ENCODE results near the gene GNLY. TPM values are rescaled to one million over a fixed set of nuclear protein-coding genes. Genes with fewer than 3 reads are reported as not detected.

GNLY gene
- total and polyA plus RNA-seq, 9 of the 15 experiments (the other 6 are each of a cell fraction or from before 2014, with no cell fraction given) = not detected

DNA sequence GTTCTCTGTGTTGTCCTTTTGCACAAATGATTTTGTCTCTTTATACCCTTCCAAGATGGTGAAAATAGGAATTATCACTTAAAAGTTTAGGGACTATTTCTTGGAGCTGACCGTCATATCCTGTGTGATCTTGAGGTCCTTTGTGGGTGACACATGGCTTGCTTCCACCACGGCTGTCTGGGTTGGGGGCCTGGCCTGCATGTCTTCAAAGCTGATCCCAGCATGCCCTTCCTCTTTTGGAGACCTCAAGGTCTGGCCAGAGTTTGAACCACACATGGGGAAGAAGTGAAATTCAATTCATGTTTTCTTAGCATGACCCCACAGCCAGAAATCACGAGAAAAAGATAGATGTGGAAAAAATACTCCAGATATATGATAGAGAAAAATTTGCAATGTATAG lies 40.2 kb upstream of the GNLY start (continued):
- TF ChIP-seq THAP12 (CRISPR knock-in tag; IDR thresholded peaks at IDR 0.05) (no peak), XRCC5 (IDR thresholded peaks at IDR 0.05; ENCODE audit: low read depth, low read length) (no peak), SRSF7 (optimal IDR thresholded peaks at IDR 0.05; ENCODE audit: low read depth, low read length) (no peak)

DNA sequence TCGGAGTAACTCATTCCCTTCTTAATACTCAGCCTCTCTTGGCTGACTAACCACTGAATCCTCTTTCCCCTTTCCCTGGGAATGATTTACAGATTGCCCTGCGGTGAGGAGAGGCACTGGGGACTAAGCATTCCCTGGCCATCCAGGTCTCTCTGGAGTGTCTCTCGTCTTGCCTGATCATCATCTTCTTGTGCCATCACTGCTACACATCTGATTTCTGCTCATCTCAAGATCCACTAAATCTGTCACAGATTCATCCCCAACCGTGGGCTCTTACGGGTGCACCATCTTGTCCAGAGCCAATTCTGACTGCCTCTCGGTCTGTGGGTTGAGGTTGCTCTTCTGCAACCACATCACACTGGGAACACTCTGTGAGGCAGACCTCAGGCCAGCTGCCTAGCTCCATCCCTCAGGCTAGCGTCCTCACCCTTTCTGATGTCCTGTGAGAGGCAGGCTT lies 38.2 kb upstream of the GNLY start:
- Histone ChIP-seq H3K9me1 (ENCODE audit: control insufficient read depth, insufficient read depth, low read length) (peaks cover 3% of the 10 kb centered on the region), H3K4me3 (no peak overlapping the region), H3K79me2 (ENCODE audit: control insufficient read depth, insufficient read depth, low read length) (no peaks in the 10 kb centered on the region), H4K20me1 (replicated peaks; ENCODE audit: control insufficient read depth, insufficient read depth, low read length) (no peaks in the 10 kb centered on the region), H2AFZ (ENCODE audit: low read depth, low read length) (no peak overlapping the region), H3K9ac (ENCODE audit: insufficient read depth in 1 of 2, low read depth in 2 of 2, low read length in 2 of 2) (no peak overlapping the region), H3K4me2 (ENCODE audit: insufficient read depth, low read length) (no peak overlapping the region), H3K36me3 (ENCODE audit: control insufficient read depth, insufficient read depth, low read length) (peaks cover 35% of the 10 kb centered on the region; the same call in 2 of the 3 replicates), H3K9me3 (replicated peaks; ENCODE audit: control insufficient read depth, insufficient read depth, low read depth, low read length) (no peaks in the 10 kb centered on the region), H3K4me1 (replicated peaks in 1 of 2; ENCODE audit: control insufficient read depth in 2 of 2, insufficient read depth in 2 of 2, low read length in 2 of 2) (no peaks in the 10 kb centered on the region), H3K27me3 (ENCODE audit: control insufficient read depth in 2 of 2, insufficient read depth in 2 of 2, low read length in 2 of 2) (no peaks in the 10 kb centered on the region), H3K27ac (ENCODE audit: extremely low read depth, low read depth, low read length) (no peak overlapping the region)
- 67% methylated on average over 7 of the region's 7 CpGs for WGBS (ENCODE audit: insufficient coverage, low coverage, missing lambda C conversion rate)
- BruUV-seq (replicated peaks) = no TSS peak
- ChIA-PET CTCF (ENCODE audit: low intra/inter-chr PET ratio) (no interaction called here), POLR2A (no interaction called here)
- no peak for DNase-seq (ENCODE audit: extremely low read depth in 1 of 4, low spot score in 3 of 4)
- in situ Hi-C loops (cut with MboI) = no loop called here
- intact Hi-C loops (cut with micrococcal nuclease) = no loop called here
- ATAC-seq = no peak
- no peak for TF ChIP-seq TFAP4 (CRISPR knock-in tag; IDR thresholded peaks at IDR 0.05; ENCODE audit: borderline replicate concordance)
- FAIRE-seq = no peak
